ENCODE measurements around the gene GTSE1. TPM values are rescaled to one million over a fixed set of nuclear protein-coding genes. Genes with fewer than 3 reads are reported as not detected.

Gene GTSE1
- total RNA-seq, 1 donor from 2014 or later: 29.7 TPM

GRCh38 chr22:46377525-46378425, 81.1 kb downstream of the GTSE1 start:
- peaks cover 29% of the 10 kb centered on the region for H3F3A ChIP-seq (ENCODE audit: low read depth)
- H3K27me3 ChIP-seq: peaks cover 22% of the 10 kb centered on the region
- peak overlapping the region; percentile 76 for H3K4me2 ChIP-seq
- Mint-ChIP-seq H3K36me3 (peaks cover 43% of the 10 kb centered on the region), H3K27ac (peak overlapping the region; percentile 99), H3K4me1 (peaks cover 48% of the 10 kb centered on the region), H3K4me3 (peak overlapping the region; percentile 77), H3K27me3 (ENCODE audit: insufficient read depth, low read depth) (peaks cover 13% of the 10 kb centered on the region), H3K9me3 (peaks cover 22% of the 10 kb centered on the region)
- H3K4me1 ChIP-seq: peaks cover 28% of the 10 kb centered on the region
- DNase-seq (ENCODE audit: low spot score): peak; percentile 96
- peaks cover 6% of the 10 kb centered on the region for H3K36me3 ChIP-seq
- peaks cover 5% of the 10 kb centered on the region for H3K9me3 ChIP-seq (ENCODE audit: low read depth)
- H4K20me1 ChIP-seq (ENCODE audit: low read depth): peaks cover 35% of the 10 kb centered on the region
- H3K79me2 ChIP-seq (ENCODE audit: low read depth): no peaks in the 10 kb centered on the region
- no peak for TF ChIP-seq EZH2 (IDR thresholded peaks at IDR 0.05)
- TF ChIP-seq EZH2phosphoT487 (IDR thresholded peaks at IDR 0.05): peak; percentile 65
- H3K9ac ChIP-seq: no peak overlapping the region
- H3K27ac ChIP-seq: peak overlapping the region; percentile 36
- H3K4me3 ChIP-seq: peak overlapping the region; percentile 27
- H2AFZ ChIP-seq (replicated peaks): no peak overlapping the region

GRCh38 chr22:46378426-46379065, 81.9 kb downstream of the GTSE1 start:
- Histone ChIP-seq H3K4me1 (peaks cover 28% of the 10 kb centered on the region), H3K36me3 (peaks cover 6% of the 10 kb centered on the region), H4K20me1 (ENCODE audit: low read depth) (peaks cover 35% of the 10 kb centered on the region), H3K4me2 (peak overlapping the region; percentile 76), H2AFZ (replicated peaks) (no peak overlapping the region), H3K27me3 (peaks cover 22% of the 10 kb centered on the region), H3K9ac (no peak overlapping the region), H3K4me3 (peak overlapping the region; percentile 27), H3K9me3 (ENCODE audit: low read depth) (peaks cover 5% of the 10 kb centered on the region), H3K27ac (peak overlapping the region; percentile 36), H3F3A (ENCODE audit: low read depth) (peaks cover 29% of the 10 kb centered on the region), H3K79me2 (ENCODE audit: low read depth) (no peaks in the 10 kb centered on the region)
- Mint-ChIP-seq H3K27ac (peak overlapping the region; percentile 97), H3K27me3 (ENCODE audit: insufficient read depth, low read depth) (peaks cover 13% of the 10 kb centered on the region), H3K9me3 (peaks cover 22% of the 10 kb centered on the region), H3K4me1 (peaks cover 44% of the 10 kb centered on the region), H3K36me3 (peaks cover 43% of the 10 kb centered on the region), H3K4me3 (peak overlapping the region; percentile 37)
- TF ChIP-seq EZH2 (IDR thresholded peaks at IDR 0.05) (no peak), CTCF (IDR thresholded peaks at IDR 0.05) (no peak), EZH2phosphoT487 (IDR thresholded peaks at IDR 0.05) (no peak)
- DNase-seq (ENCODE audit: low spot score): no peak

GRCh38 chr22:46379066-46379930, 82.6 kb downstream of the GTSE1 start:
- Mint-ChIP-seq H3K4me3 (peak overlapping the region; percentile 38), H3K36me3 (peaks cover 39% of the 10 kb centered on the region), H3K9me3 (peaks cover 20% of the 10 kb centered on the region), H3K27me3 (ENCODE audit: insufficient read depth, low read depth) (peaks cover 11% of the 10 kb centered on the region), H3K27ac (peak overlapping the region; percentile 90), H3K4me1 (peaks cover 44% of the 10 kb centered on the region)
- Histone ChIP-seq H3K79me2 (ENCODE audit: low read depth) (no peaks in the 10 kb centered on the region), H3K4me3 (no peak overlapping the region), H3K9ac (no peak overlapping the region), H2AFZ (replicated peaks) (no peak overlapping the region), H3K36me3 (peaks cover 6% of the 10 kb centered on the region), H3K9me3 (ENCODE audit: low read depth) (peaks cover 5% of the 10 kb centered on the region), H4K20me1 (ENCODE audit: low read depth) (peaks cover 35% of the 10 kb centered on the region), H3K4me2 (peak overlapping the region; percentile 76), H3K27ac (no peak overlapping the region), H3F3A (ENCODE audit: low read depth) (peaks cover 29% of the 10 kb centered on the region), H3K4me1 (peaks cover 28% of the 10 kb centered on the region), H3K27me3 (peaks cover 22% of the 10 kb centered on the region)
- no peak for DNase-seq (ENCODE audit: low spot score)
- TF ChIP-seq CTCF (IDR thresholded peaks at IDR 0.05) (no peak), EZH2 (IDR thresholded peaks at IDR 0.05) (no peak), EZH2phosphoT487 (IDR thresholded peaks at IDR 0.05) (no peak)
